GM12878 (cell line): ENCODE results near the gene RANBP17.

ENCODE experiments used
- BCL3 ChIP-seq: IDR thresholded peaks from 2 replicates; pipeline ENCODE4 v1.6.1; 2011; ENCODE audit warnings: borderline replicate concordance, low read depth, mild to moderate bottlenecking, moderate library complexity, low read length; ENCODE audit not compliant: insufficient read depth, poor library complexity, severe bottlenecking
- CTCF ChIP-seq, 3 experiments: IDR thresholded peaks in 2 of 3; conservative IDR thresholded peaks in 1 of 3; 2 replicates each; pipeline ENCODE4 v1.5.1; 2011; ENCODE audit warnings: low read depth in 3 of 3, low read length in 3 of 3, mild to moderate bottlenecking in 3 of 3, control low read depth in 2 of 3, moderate library complexity in 2 of 3, inconsistent platforms in 1 of 3, mixed read lengths in 1 of 3; ENCODE audit not compliant: control insufficient read depth in 2 of 3, insufficient read depth in 1 of 3; ENCODE audit errors: extremely low read depth in 1 of 3
- POLR2A ChIP-seq: IDR thresholded peaks from 2 replicates; pipeline ENCODE4 v1.6.1; 2011; ENCODE audit warnings: low read depth, mild to moderate bottlenecking, low read length
- POLR2AphosphoS5 ChIP-seq: IDR thresholded peaks from 2 replicates; pipeline ENCODE4 v1.6.1; 2011; ENCODE audit warnings: mild to moderate bottlenecking, low read length, inconsistent platforms
- SUZ12 ChIP-seq: fragments of 200-600 bp; sonication (generic); IDR thresholded peaks from one replicate; pipeline ENCODE4 v1.6.1; 2018; ENCODE audit warnings: antibody characterized with exemption, mild to moderate bottlenecking; ENCODE audit not compliant: unreplicated experiment

GRCh38 chr5:171264843-171265242 is 403.0 kb downstream of the RANBP17 start:
- no peak for TF ChIP-seq POLR2AphosphoS5
- no peak for TF ChIP-seq SUZ12
- TF ChIP-seq BCL3, result no peak
- no peak for TF ChIP-seq POLR2A
- no peak for TF ChIP-seq CTCF (IDR thresholded peaks at IDR 0.05 in 2 of 3, conservative IDR thresholded peaks at IDR 0.05 in 1 of 3; ENCODE audit: control insufficient read depth in 2 of 3, extremely low read depth in 1 of 3, insufficient read depth in 1 of 3, low read depth in 3 of 3, low read length in 3 of 3)
